HPDE6-E6E7 (cell line): ENCODE results near the gene PCSK6.
A peak's percentile ranks its signal among the peaks of the same experiment; 100 is the strongest.

Source experiments
- DNase-seq: peaks from one replicate; pipeline ENCODE4 v3.0.0; 2011; ENCODE audit warnings: missing footprints; ENCODE audit errors: extremely low spot score

The PCSK6 gene

DNA sequence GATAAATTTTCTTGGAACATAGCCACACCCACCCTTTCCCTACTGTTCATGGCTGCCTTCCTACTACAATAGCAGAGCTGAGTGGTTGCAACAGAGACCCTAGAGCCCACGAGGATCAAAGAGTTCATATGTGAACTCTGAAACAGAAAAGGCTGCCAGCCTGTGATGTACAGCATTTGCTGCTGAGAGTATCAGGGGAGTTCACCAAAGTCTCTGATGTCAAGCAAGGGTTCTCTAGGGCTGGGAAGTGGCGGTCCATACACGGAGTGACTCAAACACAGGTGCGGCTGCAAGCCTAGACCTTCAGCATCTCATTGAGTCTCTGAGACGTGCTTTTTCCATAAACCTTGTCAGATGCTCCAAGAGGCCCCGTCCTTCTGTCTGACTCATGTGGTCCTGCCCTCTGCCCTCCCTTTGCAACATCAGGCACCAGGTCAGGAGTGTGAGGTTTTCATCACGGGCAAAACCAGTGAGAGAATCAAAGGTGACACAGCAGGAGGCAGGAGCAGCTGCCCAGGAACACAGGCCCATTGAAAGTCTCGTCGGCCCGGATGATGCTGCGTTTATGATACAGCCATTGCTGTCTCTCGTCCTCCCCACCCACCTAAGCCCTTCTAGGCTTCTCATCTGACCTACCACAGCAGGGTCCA lies 42.9 kb downstream of the PCSK6 start:
- DNase-seq: peak; percentile 8

DNA sequence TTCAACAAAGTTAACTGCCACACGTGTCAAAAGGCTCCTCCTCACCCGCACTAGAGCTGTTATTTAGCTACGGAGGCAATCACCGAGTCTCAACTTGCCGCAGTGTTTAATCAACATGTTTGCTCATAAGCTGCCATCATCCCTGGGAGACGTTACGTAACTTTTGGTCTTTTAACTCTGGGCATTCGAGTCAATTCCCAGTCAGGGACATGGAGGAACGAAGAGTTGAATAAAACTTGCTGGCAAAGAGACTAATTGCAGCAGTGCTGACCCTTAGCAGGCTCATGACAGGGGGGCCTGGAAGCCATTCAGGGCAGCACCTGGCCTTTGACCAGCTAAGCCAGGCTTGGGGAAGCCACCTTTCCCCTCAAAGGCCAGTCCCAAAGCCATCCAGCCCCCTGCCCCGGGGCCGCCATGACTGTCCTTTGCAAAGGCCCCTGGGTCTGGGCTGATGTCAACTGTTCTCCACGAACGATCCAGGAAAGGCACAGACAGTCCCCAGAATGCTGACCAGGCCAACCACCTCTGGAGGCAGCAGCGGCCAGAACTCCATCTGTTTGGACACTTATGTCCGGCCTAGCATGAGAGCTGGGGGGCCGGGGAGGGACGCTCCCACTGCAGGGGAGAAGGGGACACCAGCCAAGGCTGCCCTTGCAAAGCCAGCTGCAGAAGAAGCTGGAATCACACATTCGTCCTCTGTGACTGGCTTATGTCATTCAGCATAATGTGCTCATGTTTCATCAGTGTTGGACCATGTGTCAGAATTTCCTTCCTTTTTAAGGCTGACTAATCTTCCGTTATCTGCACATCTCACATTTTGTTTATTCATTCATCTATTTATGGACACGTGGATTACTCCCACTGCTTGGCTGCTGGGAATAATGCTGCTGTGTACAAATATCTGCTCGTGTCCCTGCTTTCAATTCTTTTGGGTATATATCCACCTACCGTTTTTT lies 43.7 kb downstream of the PCSK6 start:
- DNase-seq: peak; percentile 68

DNA sequence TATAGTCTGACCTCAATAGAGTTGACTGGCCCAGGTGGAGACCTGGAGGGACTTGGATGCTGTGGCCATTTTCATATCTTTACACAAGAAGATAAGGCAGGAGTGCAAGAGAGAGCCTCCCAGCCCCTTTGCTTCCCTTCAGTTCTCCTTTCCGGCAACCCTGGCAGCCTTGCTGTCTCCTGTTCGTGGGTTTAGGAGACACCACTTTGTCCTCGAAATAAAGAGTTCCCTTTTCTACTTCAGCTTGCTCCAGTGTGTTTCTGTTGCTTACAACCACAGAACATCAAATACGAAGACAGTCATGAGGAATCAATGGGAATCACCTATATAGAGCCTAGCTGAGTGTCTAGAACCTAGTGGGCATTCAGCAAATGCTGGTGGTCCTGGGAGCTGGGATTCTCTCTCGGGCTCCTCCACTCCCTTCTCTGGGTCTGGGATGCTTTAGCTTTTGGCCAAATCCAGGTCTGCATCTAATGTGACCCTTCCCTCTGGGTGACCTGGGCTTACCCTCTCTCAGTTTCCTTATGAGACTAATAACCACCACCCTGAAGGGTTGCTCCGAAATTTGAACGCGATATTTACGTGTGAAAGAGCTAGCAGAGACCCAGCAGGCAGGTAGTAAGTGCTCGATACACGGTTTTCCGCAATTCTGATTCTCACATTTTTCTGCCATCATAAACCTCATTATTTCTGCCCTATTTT lies 44.5 kb downstream of the PCSK6 start:
- DNase-seq: no peak

DNA sequence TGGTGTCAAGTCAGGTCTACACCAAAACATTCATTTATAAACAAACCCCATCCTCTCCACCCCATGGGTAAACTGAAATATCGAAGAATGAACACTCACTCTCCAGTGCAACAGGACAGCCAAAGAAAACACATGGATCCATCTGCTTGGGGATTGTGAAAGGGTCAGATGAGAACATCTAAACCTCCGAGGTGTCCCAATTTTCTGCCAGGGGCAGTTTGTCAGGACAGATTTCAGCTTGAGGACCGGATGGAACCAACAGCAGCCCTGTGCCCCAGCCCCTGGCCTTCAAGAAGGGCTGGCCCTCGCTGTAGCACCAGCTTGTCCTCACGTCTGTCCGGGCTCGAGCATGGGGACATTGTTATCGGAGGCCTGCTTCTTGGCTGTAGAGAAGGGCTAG lies 45.5 kb downstream of the PCSK6 start:
- DNase-seq: no peak

DNA sequence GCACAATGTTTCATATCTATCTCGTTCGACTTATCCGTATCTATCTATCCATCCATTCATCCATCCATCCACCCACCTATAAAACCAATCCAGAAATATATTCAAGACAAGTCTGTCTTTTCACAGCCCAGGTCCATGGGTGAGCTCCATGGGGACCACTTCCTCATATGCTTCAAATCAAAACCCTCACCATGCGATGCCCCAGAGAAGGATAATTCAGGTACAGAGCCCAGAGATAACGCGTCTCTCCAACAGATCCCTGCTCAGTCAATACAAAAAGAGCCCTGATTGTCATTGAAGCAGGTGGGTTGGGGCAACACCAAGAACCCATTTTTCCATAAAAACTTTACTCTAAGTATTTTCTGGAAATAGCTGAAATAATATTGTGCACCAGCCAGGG lies 47.2 kb downstream of the PCSK6 start:
- DNase-seq: no peak

DNA sequence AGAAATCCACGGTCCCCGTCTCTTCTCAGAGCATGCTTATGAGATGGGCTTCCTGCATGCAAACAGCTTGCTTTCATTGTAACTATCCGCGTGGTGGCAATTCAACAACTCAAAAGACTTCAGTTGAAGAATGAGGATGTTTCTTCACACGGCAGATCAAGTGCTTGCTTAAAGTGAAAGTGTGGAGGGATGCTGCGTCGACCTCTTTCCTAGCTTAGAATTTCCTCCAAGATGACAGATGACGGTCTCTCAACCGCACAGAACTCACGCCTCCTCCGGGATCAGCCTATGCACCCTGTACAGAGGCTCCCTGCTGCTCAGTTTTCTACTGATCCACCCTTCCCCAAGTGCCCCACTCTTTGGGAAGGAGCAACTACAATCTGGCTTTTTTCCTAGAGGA lies 47.8 kb downstream of the PCSK6 start:
- no peak for DNase-seq

DNA sequence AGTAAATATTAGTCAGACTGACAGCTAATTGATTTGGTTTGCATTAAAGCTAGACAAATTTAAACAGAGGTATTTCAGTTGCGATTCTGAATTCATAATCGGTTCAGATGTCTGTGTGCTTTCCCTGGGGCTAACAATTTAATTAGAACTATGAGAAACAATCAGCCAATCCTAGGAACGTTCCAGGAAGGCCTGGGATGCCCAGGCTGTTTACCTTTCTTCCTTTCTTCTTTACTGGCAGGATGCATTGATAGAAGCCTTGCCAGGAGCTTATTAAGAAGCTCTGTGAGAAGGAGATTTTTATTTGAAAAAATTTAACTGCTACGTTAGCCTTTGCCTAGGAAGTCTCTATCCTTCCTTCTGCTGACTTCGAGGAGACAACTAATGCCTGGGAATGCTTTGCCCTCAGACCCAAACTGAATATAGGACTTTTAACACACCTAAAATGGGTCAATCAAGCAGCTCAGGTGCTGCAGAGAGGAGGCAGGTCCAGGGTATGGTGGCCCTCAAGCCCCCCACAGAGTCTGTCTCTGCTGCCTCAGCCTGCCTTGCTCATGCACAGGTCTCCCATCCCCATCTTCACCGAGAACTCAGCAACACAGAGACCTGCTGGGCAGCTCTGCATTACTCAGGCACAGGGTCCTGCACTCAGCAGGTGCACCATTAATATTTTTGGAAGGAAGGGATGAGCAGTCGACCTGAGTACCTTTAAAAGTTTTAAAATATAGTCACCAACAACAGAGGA lies 48.5 kb downstream of the PCSK6 start:
- no peak for DNase-seq

DNA sequence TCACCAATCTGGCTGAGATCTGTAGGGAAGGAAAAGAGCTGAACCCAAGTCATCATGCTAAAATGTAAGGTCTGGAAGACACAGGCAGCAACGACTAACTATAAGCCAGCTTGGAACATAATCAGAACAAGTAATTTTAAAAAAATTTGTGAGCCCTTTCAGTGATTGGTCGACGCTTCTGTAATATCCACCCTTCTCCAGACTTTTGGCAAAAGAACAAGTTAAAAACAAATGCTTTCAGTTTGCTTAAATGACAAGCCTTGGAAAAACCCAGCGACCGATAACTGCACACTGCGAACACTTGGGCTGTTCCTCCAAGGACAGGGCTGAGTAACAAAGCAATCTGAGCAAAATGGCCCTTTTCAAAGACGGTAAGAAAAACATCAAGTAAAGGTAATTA lies 49.6 kb downstream of the PCSK6 start:
- no peak for DNase-seq

DNA sequence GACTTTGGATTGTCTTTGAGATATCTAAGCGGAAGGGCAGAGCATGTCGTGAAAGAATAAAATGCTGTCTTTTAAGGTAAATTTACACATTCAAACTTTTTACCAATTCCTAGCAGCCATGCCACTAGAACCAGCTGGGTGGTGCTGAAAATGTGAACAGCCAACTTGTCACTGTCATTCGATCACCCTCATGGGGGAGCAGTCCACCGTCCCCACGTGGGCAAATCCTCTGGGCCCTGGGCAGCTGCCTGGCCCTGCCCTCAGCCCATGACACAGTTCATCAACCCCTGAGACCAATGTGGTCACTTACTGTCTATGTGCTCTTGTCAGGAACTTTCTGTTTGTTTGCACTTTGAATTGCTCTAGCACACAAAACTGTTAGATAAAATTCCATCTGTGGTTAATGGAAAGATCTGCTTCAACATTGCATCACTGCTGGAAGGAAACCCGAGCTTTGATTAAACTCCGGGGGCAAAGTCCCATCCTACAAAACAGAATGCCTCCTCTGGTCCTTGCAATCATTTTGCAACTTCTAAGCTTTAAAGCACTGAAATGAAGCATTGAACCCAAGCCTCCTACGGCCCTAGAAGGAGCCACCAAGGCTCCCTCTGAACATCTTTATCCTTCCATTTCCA lies 50.1 kb downstream of the PCSK6 start:
- DNase-seq: no peak

DNA sequence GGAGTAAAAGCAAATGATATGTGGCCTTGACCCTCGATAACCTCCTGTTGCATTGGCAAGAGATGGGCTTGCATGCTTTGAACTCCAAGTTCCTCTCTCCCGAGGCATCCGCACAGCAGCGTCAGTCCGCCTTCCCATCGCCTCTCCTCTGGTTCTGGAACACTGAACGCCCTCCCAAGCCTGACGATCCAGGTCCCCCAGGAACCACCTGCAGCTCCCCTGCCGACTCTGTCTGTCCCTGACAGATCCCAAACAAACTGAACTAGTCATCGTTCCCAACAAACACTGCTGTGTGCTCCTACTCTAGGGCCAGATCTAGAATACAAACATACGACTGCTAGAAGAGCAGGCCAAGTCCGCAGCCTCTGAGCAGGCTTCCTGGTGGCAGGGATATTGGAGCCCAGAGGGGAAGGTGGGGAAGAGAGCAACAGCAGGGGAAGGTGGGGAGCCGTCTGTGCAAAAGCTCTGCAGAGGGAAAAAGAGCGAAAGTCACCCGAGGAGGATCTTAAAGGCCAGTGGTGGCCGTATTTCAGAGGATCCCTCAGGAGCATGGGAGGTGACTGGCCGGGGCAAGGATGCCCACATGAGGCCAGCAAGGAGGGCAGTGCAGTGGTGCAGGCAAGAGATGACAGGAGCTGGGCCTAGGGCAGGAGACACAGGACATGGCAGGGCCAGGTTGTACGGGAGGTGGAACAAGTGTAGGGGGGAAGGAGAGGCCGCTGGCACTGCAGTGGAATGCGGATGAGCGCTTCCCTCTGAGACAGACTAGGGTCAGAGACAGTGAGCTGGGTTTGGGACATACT lies 50.8 kb downstream of the PCSK6 start:
- DNase-seq: no peak

DNA sequence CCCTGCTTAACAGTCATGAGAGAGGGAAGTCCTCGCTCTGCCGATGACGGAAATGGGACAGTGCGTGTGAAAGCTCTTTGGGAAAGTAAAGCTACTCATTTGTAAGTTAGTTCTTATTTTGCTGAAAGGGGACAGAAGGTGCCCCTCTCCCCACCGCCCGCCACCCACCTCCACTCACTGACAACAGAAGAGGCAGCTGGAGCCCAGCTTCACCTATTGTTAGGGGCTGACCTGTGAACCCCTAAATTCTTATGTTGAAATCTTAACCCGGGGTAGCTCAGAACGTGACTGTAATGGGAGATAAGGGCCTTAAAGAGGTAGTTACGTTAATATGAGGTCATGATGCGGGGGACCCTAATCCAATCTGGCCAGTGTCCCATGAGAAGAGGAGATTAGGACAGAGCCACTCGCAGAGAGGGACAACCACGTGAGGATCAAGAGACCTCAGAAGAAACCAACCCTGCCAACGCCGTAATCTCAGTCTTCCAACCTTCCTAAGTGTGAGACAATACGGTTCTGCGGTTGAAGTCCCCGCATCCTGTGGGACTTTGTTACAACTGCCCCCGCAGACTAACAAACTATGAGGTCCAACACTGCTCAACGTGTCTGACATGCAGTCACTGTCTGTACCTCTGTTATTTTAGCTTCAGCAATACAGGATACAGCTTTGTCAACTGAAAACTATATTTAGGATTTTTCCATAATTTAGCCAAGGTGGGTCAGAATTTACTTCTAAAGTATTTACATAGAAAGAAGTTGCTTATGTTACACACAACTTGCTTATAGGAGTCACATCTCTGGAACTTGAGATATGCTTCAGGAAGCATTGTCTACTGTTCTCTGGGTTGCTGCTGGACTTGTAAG lies 51.7 kb downstream of the PCSK6 start:
- no peak for DNase-seq

DNA sequence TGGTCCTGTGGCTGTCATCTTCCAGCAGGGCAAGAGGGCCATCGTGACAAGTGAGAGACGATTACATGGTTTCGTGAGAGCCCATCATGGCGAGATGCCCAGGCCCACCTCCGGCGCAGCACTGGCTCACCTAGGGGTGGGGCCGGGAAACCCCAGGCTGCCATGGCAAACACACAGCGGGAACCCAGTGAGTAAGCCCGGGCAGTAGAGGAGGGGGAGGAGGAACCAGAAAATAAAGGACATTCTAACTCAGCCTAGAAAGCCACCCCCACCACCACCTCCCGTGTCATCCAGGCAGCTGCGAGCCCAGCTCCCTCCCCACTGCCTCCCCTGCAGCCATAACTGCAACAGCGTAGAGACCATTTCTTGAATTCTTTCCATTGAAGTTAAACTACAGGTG lies 52.3 kb downstream of the PCSK6 start:
- no peak for DNase-seq

DNA sequence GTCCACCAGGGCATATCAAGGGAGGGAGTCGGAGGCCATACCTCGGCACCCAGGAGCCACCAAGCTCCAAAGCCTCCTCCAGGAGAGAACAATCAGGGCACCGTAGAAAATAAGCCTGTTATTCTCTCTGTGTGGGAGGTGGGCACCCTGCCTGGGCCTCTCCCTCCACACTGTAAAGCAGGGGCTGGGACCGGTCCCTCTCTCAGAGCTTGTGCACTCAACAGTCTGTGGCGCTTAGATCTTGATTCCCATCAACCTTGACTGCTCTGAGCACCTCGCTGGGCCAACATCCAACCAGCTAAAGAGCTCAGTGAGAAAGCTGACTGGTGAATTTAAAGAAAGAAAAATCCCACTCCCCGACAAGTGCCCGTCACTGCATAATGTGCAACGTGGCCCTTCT lies 53.0 kb downstream of the PCSK6 start:
- no peak for DNase-seq

DNA sequence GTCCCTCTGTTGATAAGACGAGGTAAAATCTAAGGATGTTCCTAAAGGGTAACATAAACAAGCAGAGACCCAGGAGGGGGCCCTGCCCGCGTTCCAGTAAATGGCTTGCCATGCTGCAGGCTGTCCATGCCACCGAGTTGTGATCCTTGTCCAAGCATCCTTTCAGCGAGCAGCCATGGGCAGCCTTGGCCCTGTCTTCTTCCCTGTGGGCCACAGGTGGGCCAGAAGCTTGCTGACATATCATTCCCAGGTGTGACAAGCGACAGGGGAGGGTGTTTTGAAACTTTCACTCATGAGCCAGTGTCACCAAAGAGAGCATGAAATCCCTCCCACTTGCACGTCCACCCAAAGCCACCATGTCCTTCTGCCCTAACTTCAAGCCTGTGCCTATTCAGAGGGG lies 53.7 kb downstream of the PCSK6 start:
- DNase-seq: no peak

DNA sequence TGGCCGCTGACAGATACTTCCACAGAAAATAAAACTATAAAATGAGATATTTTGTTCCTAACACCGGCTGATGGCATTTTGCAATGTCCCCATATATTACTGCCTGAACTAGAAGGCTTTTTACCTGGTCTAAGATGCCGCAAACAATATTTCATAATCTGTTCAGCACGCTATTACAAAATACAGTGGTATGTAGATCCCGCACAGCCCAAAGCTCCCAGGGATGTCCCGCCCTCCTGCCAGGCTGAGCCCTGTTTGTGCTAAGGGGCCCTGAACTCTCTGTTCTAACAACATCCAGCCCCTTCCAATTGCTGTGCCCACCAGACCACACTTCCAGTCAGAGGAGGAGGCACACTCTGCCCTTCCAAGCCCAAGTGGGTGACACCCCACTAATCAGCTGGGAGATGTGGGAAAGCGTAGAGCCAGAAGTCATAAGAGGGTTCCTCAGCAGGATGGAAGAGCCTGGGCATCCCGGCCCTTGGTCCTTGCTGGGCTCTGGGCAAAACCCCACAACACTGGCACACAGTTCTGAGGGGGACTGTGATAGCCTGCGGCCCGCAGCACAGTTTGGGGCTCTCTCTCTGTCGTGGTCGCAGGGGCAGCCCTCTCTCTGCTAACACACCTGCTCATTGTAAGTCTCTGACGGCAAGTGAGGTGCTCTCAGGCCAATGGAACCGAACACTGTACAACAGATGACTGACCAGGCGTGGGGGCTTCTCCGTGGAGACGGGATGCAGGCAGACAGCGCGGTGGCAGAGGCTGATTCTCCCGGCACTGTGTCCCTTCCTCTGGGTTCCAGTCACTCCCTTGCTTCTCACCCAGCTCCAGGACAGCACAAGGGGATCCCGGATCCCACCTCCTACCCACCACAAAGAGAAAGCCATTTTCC lies 55.2 kb downstream of the PCSK6 start:
- no peak for DNase-seq

DNA sequence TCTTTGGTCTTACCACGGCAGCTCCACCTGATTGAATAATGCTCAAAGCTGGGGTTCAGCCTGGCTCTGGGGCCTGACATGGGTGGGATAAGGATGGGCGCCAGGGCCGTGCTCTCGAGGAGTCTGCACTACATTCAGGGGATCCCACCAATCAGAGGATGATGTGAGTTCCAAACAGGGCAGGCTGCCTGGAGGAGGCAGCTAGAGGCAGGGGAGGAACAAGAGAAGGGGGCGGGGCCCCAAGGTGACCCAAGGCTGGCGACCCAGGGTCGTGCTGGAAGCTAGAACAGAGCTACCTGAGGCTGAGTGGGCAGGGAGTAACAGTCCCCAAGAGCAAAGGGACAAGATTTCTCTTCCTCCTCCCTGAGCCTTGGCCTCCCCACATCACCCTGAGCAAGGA lies 56.1 kb downstream of the PCSK6 start:
- DNase-seq: no peak

DNA sequence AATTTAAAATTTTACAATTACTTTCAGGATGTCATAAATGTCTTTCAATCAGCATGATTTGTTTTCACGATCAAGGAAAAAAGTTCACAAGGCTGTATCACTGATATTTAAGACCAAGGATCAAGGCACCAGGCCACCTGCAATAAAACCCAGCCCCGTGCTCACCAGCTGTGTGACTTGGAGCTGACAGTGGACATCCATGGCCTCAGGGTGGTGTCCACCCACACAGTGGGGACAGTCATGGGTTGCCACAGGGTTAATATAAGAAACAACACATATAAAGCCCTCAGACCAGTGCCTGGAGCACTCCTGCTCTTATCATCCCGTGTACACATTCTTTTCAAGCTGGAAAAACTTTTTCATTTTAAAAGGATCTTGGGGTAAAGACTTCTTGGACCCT lies 56.5 kb downstream of the PCSK6 start:
- DNase-seq: no peak

DNA sequence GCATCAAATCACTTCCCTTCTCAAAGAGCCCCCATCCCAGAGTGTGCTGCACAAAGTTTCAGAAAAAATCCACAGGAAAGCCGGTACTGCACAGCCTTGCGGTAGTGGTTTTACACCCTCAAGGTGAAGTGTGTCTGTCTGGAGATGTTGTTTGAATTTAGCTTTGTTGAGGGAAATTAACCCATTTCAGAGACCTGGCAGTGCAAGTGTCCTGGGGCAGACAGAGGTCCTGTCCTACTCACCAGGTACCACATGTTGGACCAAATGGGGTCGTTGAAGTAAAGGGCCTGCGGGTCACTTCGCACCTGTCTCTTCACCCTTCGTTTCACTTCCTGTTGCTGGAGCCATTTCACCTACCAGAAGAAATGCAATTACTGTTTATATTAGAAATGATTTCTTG lies 57.8 kb downstream of the PCSK6 start:
- DNase-seq: no peak

DNA sequence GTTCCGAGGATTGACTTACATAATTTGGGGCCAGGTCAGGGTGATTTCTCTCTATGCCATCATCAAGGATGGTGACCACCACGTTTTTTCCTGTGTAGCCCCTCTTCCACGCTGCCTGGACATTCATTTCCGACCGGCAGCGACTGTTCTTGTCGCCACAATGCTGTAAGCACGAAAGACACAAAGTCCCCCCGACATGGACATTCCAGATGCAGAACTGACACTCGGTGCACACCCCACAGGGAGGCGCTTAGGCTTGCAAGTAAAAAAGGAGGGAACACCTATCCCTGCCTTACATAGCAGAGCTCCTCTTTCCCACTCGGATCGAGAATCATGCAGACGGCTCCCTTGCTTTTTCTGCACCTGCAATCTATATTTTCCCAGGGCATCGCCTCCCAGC lies 58.2 kb downstream of the PCSK6 start:
- DNase-seq: no peak
